Osteocyte (in vitro differentiated cells): Measurements from ENCODE around the gene CCDC83. TPM values are rescaled to one million over a fixed set of nuclear protein-coding genes. Genes with fewer than 3 reads are reported as not detected.

Experiments used
- DNase-seq: peaks from one replicate; pipeline ENCODE4 v3.0.0; 2021; ENCODE audit warnings: mixed read lengths; ENCODE audit not compliant: unreplicated experiment; ENCODE audit errors: extremely low spot score
- H3K27ac Mint-ChIP-seq: one replicate; pipeline ENCODE4 v1.8.0; 2021; ENCODE audit warnings: mild to moderate bottlenecking, mixed read lengths; ENCODE audit not compliant: unreplicated experiment
- H3K27me3 Mint-ChIP-seq: one replicate; pipeline ENCODE4 v1.8.0; 2021; ENCODE audit warnings: mixed read lengths; ENCODE audit not compliant: unreplicated experiment
- H3K36me3 Mint-ChIP-seq: one replicate; pipeline ENCODE4 v1.8.0; 2021; ENCODE audit warnings: mixed read lengths; ENCODE audit not compliant: unreplicated experiment
- H3K4me1 Mint-ChIP-seq: one replicate; pipeline ENCODE4 v1.8.0; 2021; ENCODE audit warnings: mixed read lengths; ENCODE audit not compliant: unreplicated experiment
- H3K4me3 Mint-ChIP-seq: one replicate; pipeline ENCODE4 v1.8.0; 2021; ENCODE audit warnings: mild to moderate bottlenecking, moderate library complexity, mixed read lengths; ENCODE audit not compliant: unreplicated experiment
- H3K9me3 Mint-ChIP-seq: one replicate; pipeline ENCODE4 v1.8.0; 2021; ENCODE audit warnings: mixed read lengths; ENCODE audit not compliant: unreplicated experiment
- total RNA-seq: library from RNA; stranded (reverse); gene quantifications from 2 replicates; pipeline ENCODE4 v1.2.1, GENCODE V29; 2021
- TF ChIP-seq, protein P1 (sequence below): fragments of 200-600 bp; sonication (generic); IDR thresholded peaks from 2 replicates; pipeline ENCODE4 v1.5.0; 2021; ENCODE audit warnings: antibody characterized with exemption, mild to moderate bottlenecking, moderate library complexity

CCDC83 gene
- total RNA-seq, 1 donor from 2014 or later, result not detected

- DNase-seq, result no peak
- no peaks in the 10 kb centered on the region for H3K36me3 Mint-ChIP-seq
- peaks cover 11% of the 10 kb centered on the region for H3K4me1 Mint-ChIP-seq
- H3K27ac Mint-ChIP-seq, result no peak overlapping the region
- TF ChIP-seq, protein P1, sequence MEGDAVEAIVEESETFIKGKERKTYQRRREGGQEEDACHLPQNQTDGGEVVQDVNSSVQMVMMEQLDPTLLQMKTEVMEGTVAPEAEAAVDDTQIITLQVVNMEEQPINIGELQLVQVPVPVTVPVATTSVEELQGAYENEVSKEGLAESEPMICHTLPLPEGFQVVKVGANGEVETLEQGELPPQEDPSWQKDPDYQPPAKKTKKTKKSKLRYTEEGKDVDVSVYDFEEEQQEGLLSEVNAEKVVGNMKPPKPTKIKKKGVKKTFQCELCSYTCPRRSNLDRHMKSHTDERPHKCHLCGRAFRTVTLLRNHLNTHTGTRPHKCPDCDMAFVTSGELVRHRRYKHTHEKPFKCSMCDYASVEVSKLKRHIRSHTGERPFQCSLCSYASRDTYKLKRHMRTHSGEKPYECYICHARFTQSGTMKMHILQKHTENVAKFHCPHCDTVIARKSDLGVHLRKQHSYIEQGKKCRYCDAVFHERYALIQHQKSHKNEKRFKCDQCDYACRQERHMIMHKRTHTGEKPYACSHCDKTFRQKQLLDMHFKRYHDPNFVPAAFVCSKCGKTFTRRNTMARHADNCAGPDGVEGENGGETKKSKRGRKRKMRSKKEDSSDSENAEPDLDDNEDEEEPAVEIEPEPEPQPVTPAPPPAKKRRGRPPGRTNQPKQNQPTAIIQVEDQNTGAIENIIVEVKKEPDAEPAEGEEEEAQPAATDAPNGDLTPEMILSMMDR, result no peak
- H3K27me3 Mint-ChIP-seq, result peaks cover 10% of the 10 kb centered on the region
- H3K4me3 Mint-ChIP-seq, result no peak overlapping the region
- no peaks in the 10 kb centered on the region for H3K9me3 Mint-ChIP-seq
Observed at GRCh38 chr11:85815186-85815931, 39.8 kb upstream of the CCDC83 start.

GRCh38 chr11:85819441-85819840 is 35.7 kb upstream of the CCDC83 start:
- Mint-ChIP-seq H3K36me3 (no peaks in the 10 kb centered on the region), H3K27ac (no peak overlapping the region), H3K4me1 (peaks cover 4% of the 10 kb centered on the region)

DNA sequence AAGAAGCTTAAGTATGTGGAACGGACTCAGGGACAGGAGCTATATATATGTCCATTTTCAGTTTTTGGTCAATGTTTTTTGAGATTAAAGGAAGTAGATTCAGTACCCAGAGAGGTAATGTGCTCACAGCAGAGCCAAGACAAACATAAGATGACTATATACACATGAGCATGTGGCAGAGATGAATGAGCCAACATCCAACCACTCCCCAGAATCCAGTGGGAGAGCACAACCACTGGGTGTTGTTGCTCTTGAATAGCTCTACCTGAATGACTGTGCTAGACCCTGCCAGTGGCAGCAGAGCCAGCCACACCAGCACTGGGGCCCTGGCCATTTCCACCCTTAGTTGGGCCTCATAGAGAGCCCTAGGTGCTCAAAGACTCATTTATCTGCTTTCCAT is 33.5 kb upstream of the CCDC83 start:
- no peak overlapping the region for H3K4me3 Mint-ChIP-seq
- no peaks in the 10 kb centered on the region for H3K27me3 Mint-ChIP-seq
- DNase-seq, result no peak
- TF ChIP-seq, protein P1, result no peak
- H3K27ac Mint-ChIP-seq, result no peak overlapping the region
- no peaks in the 10 kb centered on the region for H3K9me3 Mint-ChIP-seq
- H3K4me1 Mint-ChIP-seq, result peaks cover 4% of the 10 kb centered on the region
- no peaks in the 10 kb centered on the region for H3K36me3 Mint-ChIP-seq

More at GRCh38 chr11:85819441-85819840, 35.7 kb upstream of the CCDC83 start:
- no peak for DNase-seq
- Mint-ChIP-seq H3K27me3 (no peaks in the 10 kb centered on the region), H3K4me3 (no peak overlapping the region), H3K9me3 (no peaks in the 10 kb centered on the region)
- TF ChIP-seq, protein P1, result no peak

- no peak overlapping the region for H3K27ac Mint-ChIP-seq
- H3K9me3 Mint-ChIP-seq, result no peaks in the 10 kb centered on the region
- H3K4me1 Mint-ChIP-seq, result peaks cover 13% of the 10 kb centered on the region
- no peak overlapping the region for H3K4me3 Mint-ChIP-seq
- TF ChIP-seq, protein P1, result no peak
- no peak for DNase-seq
- no peaks in the 10 kb centered on the region for H3K27me3 Mint-ChIP-seq
- no peaks in the 10 kb centered on the region for H3K36me3 Mint-ChIP-seq
Observed at GRCh38 chr11:85822814-85823213, 32.4 kb upstream of the CCDC83 start.

GRCh38 chr11:85823816-85824215 is 31.4 kb upstream of the CCDC83 start:
- no peak for DNase-seq
- Mint-ChIP-seq H3K4me1 (peaks cover 23% of the 10 kb centered on the region), H3K36me3 (no peaks in the 10 kb centered on the region), H3K9me3 (no peaks in the 10 kb centered on the region), H3K27me3 (no peaks in the 10 kb centered on the region), H3K4me3 (no peak overlapping the region), H3K27ac (no peak overlapping the region)
- TF ChIP-seq, protein P1, result no peak
